ENCODE data around the gene TRPM2. TPM values are rescaled to one million over a fixed set of nuclear protein-coding genes. Genes with fewer than 3 reads are reported as not detected.

TRPM2 gene
- total RNA-seq, 1 donor from 2014 or later, result not detected

GRCh38 chr21:44460441-44460755 is 107.0 kb downstream of the TRPM2 start:
- H3K4me1 Mint-ChIP-seq (ENCODE audit: unreplicated experiment), result no peaks in the 10 kb centered on the region
- H3K27ac Mint-ChIP-seq (ENCODE audit: unreplicated experiment), result no peak overlapping the region
- H3K36me3 Mint-ChIP-seq (ENCODE audit: unreplicated experiment), result no peaks in the 10 kb centered on the region
- H3K9me3 Mint-ChIP-seq (ENCODE audit: unreplicated experiment), result no peaks in the 10 kb centered on the region
- no peaks in the 10 kb centered on the region for H3K27me3 Mint-ChIP-seq (ENCODE audit: unreplicated experiment)
- no peak overlapping the region for H3K4me3 Mint-ChIP-seq (ENCODE audit: unreplicated experiment)
- DNase-seq (ENCODE audit: extremely low spot score, unreplicated experiment), result no peak
- no peak for TF ChIP-seq CTCF (IDR thresholded peaks at IDR 0.05)

GRCh38 chr21:44461005-44461404 is 107.6 kb downstream of the TRPM2 start:
- Mint-ChIP-seq H3K4me3 (ENCODE audit: unreplicated experiment) (no peak overlapping the region), H3K4me1 (ENCODE audit: unreplicated experiment) (no peaks in the 10 kb centered on the region), H3K27me3 (ENCODE audit: unreplicated experiment) (no peaks in the 10 kb centered on the region), H3K36me3 (ENCODE audit: unreplicated experiment) (no peaks in the 10 kb centered on the region), H3K9me3 (ENCODE audit: unreplicated experiment) (no peaks in the 10 kb centered on the region), H3K27ac (ENCODE audit: unreplicated experiment) (no peak overlapping the region)
- TF ChIP-seq CTCF (IDR thresholded peaks at IDR 0.05), result no peak
- DNase-seq (ENCODE audit: extremely low spot score, unreplicated experiment), result no peak

- Mint-ChIP-seq H3K4me3 (ENCODE audit: unreplicated experiment) (no peak overlapping the region), H3K36me3 (ENCODE audit: unreplicated experiment) (no peaks in the 10 kb centered on the region), H3K4me1 (ENCODE audit: unreplicated experiment) (no peaks in the 10 kb centered on the region), H3K27ac (ENCODE audit: unreplicated experiment) (no peak overlapping the region), H3K27me3 (ENCODE audit: unreplicated experiment) (no peaks in the 10 kb centered on the region), H3K9me3 (ENCODE audit: unreplicated experiment) (no peaks in the 10 kb centered on the region)
- peak; percentile 30 for TF ChIP-seq CTCF (IDR thresholded peaks at IDR 0.05)
- no peak for DNase-seq (ENCODE audit: extremely low spot score, unreplicated experiment)
Observed at GRCh38 chr21:44461464-44462001, 108.1 kb downstream of the TRPM2 start.

GRCh38 chr21:44462086-44462833 is 108.8 kb downstream of the TRPM2 start:
- Mint-ChIP-seq H3K4me1 (ENCODE audit: unreplicated experiment) (no peaks in the 10 kb centered on the region), H3K4me3 (ENCODE audit: unreplicated experiment) (no peak overlapping the region), H3K27ac (ENCODE audit: unreplicated experiment) (no peak overlapping the region), H3K9me3 (ENCODE audit: unreplicated experiment) (no peaks in the 10 kb centered on the region), H3K27me3 (ENCODE audit: unreplicated experiment) (no peaks in the 10 kb centered on the region), H3K36me3 (ENCODE audit: unreplicated experiment) (no peaks in the 10 kb centered on the region)
- DNase-seq (ENCODE audit: extremely low spot score, unreplicated experiment), result no peak
- TF ChIP-seq CTCF (IDR thresholded peaks at IDR 0.05), result no peak

GRCh38 chr21:44462834-44463200 is 109.4 kb downstream of the TRPM2 start:
- Mint-ChIP-seq H3K4me1 (ENCODE audit: unreplicated experiment) (no peaks in the 10 kb centered on the region), H3K36me3 (ENCODE audit: unreplicated experiment) (no peaks in the 10 kb centered on the region), H3K4me3 (ENCODE audit: unreplicated experiment) (no peak overlapping the region), H3K9me3 (ENCODE audit: unreplicated experiment) (no peaks in the 10 kb centered on the region), H3K27me3 (ENCODE audit: unreplicated experiment) (no peaks in the 10 kb centered on the region), H3K27ac (ENCODE audit: unreplicated experiment) (no peak overlapping the region)
- DNase-seq (ENCODE audit: extremely low spot score, unreplicated experiment), result no peak
- no peak for TF ChIP-seq CTCF (IDR thresholded peaks at IDR 0.05)

Measured in osteocyte (in vitro differentiated cells).